HepG2 (cell line): ENCODE results near the gene PRKAR1B. TPM values are rescaled to one million over a fixed set of nuclear protein-coding genes. Genes with fewer than 3 reads are reported as not detected.

Source experiments
- EEA1 ChIP-seq: sonication (generic); formaldehyde crosslinking; IDR thresholded peaks from 2 replicates; pipeline ENCODE4 v1.5.1; 2020; ENCODE audit warnings: mild to moderate bottlenecking, missing genetic modification reagents, borderline replicate concordance
- FOSL1 ChIP-seq: sonication (generic); formaldehyde crosslinking; IDR thresholded peaks from 2 replicates; pipeline ENCODE4 v1.9.0; 2021; ENCODE audit warnings: missing genetic modification reagents, borderline replicate concordance
- FOXJ3 ChIP-seq: sonication (generic); formaldehyde crosslinking; IDR thresholded peaks from 2 replicates; pipeline ENCODE4 v1.4.0; 2020; ENCODE audit warnings: missing genetic modification reagents, mild to moderate bottlenecking, borderline replicate concordance
- KAT7 ChIP-seq: IDR thresholded peaks from 2 replicates; pipeline ENCODE4 v1.6.1; 2018; ENCODE audit warnings: borderline replicate concordance, missing compliant biosample characterization
- KLF15 ChIP-seq: sonication (generic); formaldehyde crosslinking; IDR thresholded peaks from 2 replicates; pipeline ENCODE4 v1.8.1; 2023; ENCODE audit warnings: borderline replicate concordance, mild to moderate bottlenecking, inconsistent platforms, missing genetic modification reagents, mixed read lengths
- PAWR ChIP-seq: sonication (generic); formaldehyde crosslinking; IDR thresholded peaks from 2 replicates; pipeline ENCODE4 v1.4.0; 2020; ENCODE audit warnings: missing genetic modification reagents, mild to moderate bottlenecking, borderline replicate concordance
- PBX3 ChIP-seq: sonication (generic); formaldehyde crosslinking; IDR thresholded peaks from 2 replicates; pipeline ENCODE4 v1.8.1; 2023; ENCODE audit warnings: missing genetic modification reagents, inconsistent platforms, borderline replicate concordance
- RFXANK ChIP-seq: IDR thresholded peaks from 2 replicates; pipeline ENCODE4 v1.6.1; 2016
- SP5 ChIP-seq: IDR thresholded peaks from 2 replicates; pipeline ENCODE4 v1.6.1; 2016; ENCODE audit warnings: low read depth, borderline replicate concordance
- TARDBP ChIP-seq: sonication (generic); formaldehyde crosslinking; IDR thresholded peaks from 2 replicates; pipeline ENCODE4 v1.8.0; 2022; ENCODE audit warnings: mild to moderate bottlenecking, missing genetic modification reagents
- UBTF ChIP-seq: sonication (generic); formaldehyde crosslinking; IDR thresholded peaks from 2 replicates; pipeline ENCODE4 v1.4.0; 2020; ENCODE audit warnings: mild to moderate bottlenecking, missing genetic modification reagents
- ZNF350 ChIP-seq: sonication (generic); formaldehyde crosslinking; IDR thresholded peaks from 2 replicates; pipeline ENCODE4 v1.4.0; 2020; ENCODE audit warnings: mild to moderate bottlenecking, low read depth, missing genetic modification reagents, borderline replicate concordance
- ZNF776 ChIP-seq: sonication (generic); formaldehyde crosslinking; IDR thresholded peaks from 2 replicates; pipeline ENCODE4 v1.4.0; 2020; ENCODE audit warnings: mild to moderate bottlenecking, missing genetic modification reagents
- ZNF839 ChIP-seq: sonication (generic); formaldehyde crosslinking; IDR thresholded peaks from 2 replicates; pipeline ENCODE4 v1.4.0; 2020; ENCODE audit warnings: missing genetic modification reagents, mild to moderate bottlenecking, borderline replicate concordance
- polyA plus RNA-seq, 8 experiments: library from polyadenylated mRNA; depleted of rRNA in 3 of 8; stranded (reverse) in 7 of 8; unstranded in 1 of 8; fragments of >200 nt; fragmentation: Illumina TruSeq in 4 of 8; extraction: Trizol in 4 of 8; gene quantifications; 2 replicates each; pipeline versions ENCODE4 v1.2.1 to v1.2.3, GENCODE V29; 2011 to 2016; ENCODE audit warnings: low read depth in 4 of 8, missing spikeins in 1 of 8, mixed read lengths in 1 of 8; ENCODE audit not compliant: insufficient read depth in 1 of 8
- total RNA-seq, 5 experiments: library from RNA; depleted of rRNA; stranded (reverse); fragments of >200 nt; fragmentation: Illumina TruSeq; extraction: Trizol; gene quantifications; 2 replicates each; pipeline ENCODE4 v1.2.3, GENCODE V29; 2016; ENCODE audit warnings: low read depth in 1 of 5
- TF ChIP-seq, protein P1 (sequence below): sonication (generic); formaldehyde crosslinking; IDR thresholded peaks from 2 replicates; pipeline ENCODE4 v1.4.0; 2020; ENCODE audit warnings: low read depth, missing genetic modification reagents
- TF ChIP-seq, protein P2 (sequence below), 2 experiments: sonication (generic) in 1 of 2; formaldehyde crosslinking in 1 of 2; IDR thresholded peaks; 2 replicates each; pipeline versions ENCODE4 v1.4.0 to v1.6.1; 2018 to 2020; ENCODE audit warnings: missing genetic modification reagents in 2 of 2, borderline replicate concordance in 1 of 2, low read depth in 1 of 2, mild to moderate bottlenecking in 1 of 2, missing biosample characterization in 1 of 2

PRKAR1B gene
- total and polyA plus RNA-seq, 2 of the 13 experiments (the other 11 are each of a cell fraction or from before 2014, with no cell fraction given) = 7.9 to 28.2 TPM

DNA sequence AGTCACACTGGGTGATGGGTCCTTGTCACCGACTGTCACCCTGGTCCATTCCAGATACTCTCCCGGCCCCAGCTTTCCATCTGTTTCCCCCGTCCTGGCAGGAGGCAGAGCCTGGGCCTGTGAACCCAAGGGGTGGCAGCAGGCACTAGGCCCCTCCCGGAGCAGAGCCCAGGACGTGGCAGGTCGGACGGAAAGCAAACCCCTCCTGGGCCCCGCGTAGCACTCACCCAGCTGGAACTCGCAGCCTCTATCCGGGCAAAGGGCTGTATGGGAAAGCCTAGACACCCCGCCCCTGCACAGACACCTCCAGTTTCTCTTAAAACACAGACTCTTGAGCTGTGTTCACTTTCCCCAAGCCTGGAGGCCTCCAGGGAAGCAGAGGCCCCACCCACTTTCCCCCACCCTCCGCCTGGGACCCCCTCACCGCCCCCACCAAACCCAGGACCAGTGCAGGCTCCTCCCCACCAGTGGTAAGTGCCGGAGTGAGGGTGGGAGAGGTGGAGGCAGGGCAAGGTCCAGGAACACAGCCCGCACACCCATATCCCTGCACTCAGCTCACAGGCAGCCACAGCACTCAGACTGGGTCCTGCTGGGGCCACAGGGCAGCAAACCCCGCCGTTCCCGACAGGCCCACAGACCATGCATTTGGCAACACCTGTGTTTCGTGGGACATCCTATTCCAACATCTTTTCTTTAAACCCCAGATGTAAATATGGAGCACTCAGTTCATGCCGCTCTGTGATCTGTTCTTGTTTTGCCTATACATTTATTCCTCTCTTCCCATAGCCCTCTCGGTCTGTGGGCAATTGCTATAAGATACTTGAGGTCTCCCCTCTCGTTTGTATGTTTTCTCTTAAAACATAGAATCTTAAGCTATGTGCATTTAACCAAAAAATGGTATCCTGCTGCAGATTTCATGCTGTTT, 109.2 kb downstream of the PRKAR1B start (continued):
- TF ChIP-seq, protein P1, sequence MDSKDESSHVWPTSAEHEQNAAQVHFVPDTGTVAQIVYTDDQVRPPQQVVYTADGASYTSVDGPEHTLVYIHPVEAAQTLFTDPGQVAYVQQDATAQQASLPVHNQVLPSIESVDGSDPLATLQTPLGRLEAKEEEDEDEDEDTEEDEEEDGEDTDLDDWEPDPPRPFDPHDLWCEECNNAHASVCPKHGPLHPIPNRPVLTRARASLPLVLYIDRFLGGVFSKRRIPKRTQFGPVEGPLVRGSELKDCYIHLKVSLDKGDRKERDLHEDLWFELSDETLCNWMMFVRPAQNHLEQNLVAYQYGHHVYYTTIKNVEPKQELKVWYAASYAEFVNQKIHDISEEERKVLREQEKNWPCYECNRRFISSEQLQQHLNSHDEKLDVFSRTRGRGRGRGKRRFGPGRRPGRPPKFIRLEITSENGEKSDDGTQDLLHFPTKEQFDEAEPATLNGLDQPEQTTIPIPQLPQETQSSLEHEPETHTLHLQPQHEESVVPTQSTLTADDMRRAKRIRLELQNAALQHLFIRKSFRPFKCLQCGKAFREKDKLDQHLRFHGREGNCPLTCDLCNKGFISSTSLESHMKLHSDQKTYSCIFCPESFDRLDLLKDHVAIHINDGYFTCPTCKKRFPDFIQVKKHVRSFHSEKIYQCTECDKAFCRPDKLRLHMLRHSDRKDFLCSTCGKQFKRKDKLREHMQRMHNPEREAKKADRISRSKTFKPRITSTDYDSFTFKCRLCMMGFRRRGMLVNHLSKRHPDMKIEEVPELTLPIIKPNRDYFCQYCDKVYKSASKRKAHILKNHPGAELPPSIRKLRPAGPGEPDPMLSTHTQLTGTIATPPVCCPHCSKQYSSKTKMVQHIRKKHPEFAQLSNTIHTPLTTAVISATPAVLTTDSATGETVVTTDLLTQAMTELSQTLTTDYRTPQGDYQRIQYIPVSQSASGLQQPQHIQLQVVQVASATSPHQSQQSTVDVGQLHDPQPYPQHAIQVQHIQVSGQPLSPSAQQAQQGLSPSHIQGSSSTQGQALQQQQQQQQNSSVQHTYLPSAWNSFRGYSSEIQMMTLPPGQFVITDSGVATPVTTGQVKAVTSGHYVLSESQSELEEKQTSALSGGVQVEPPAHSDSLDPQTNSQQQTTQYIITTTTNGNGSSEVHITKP (CRISPR knock-in tag) = no peak
- TF ChIP-seq PBX3 (CRISPR knock-in tag) = no peak
- TF ChIP-seq ZNF839 = no peak
- TF ChIP-seq KAT7 = no peak
- TF ChIP-seq EEA1 = no peak
- no peak; the same call in 1 of the 2 replicates for TF ChIP-seq TARDBP (CRISPR knock-in tag)
- no peak for TF ChIP-seq ZNF350
- TF ChIP-seq ZNF776 (CRISPR knock-in tag) = no peak
- peak; percentile 28; the same call in 1 of the 2 replicates for TF ChIP-seq UBTF (CRISPR knock-in tag)
- TF ChIP-seq, protein P2, sequence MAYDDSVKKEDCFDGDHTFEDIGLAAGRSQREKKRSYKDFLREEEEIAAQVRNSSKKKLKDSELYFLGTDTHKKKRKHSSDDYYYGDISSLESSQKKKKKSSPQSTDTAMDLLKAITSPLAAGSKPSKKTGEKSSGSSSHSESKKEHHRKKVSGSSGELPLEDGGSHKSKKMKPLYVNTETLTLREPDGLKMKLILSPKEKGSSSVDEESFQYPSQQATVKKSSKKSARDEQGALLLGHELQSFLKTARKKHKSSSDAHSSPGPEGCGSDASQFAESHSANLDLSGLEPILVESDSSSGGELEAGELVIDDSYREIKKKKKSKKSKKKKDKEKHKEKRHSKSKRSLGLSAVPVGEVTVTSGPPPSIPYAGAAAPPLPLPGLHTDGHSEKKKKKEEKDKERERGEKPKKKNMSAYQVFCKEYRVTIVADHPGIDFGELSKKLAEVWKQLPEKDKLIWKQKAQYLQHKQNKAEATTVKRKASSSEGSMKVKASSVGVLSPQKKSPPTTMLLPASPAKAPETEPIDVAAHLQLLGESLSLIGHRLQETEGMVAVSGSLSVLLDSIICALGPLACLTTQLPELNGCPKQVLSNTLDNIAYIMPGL (CRISPR knock-in tag; IDR thresholded peaks at IDR 0.05; ENCODE audit: borderline replicate concordance in 1 of 2, low read depth in 1 of 2) = 0 out of 4 replicates have a peak, but pooled peaks of 1 of the 2 experiments have one; percentile 29
- TF ChIP-seq KLF15 (CRISPR knock-in tag) = no peak
- TF ChIP-seq FOSL1 (CRISPR knock-in tag) = no peak
- no peak for TF ChIP-seq PAWR (CRISPR knock-in tag)
- TF ChIP-seq RFXANK (CRISPR knock-in tag) = no peak
- TF ChIP-seq SP5 = no peak
- no peak for TF ChIP-seq FOXJ3 (CRISPR knock-in tag)
